Erythroblast (primary cell): ENCODE data around the gene CHMP5.

Experiments used
- GATA1 ChIP-seq: IDR thresholded peaks from 2 replicates; pipeline ENCODE4 v1.6.1; 2011; ENCODE audit warnings: low read depth, mild to moderate bottlenecking, control low read depth, low read length, moderate library complexity
- POLR2A ChIP-seq: IDR thresholded peaks from 2 replicates; pipeline ENCODE4 v1.6.1; 2011; ENCODE audit warnings: mild to moderate bottlenecking, low read length

- TF ChIP-seq POLR2A = no peak
- no peak for TF ChIP-seq GATA1
Observed at GRCh38 chr9:33260372-33260771, 4.5 kb upstream of the CHMP5 start.
